Left renal cortex interstitium (tissue), 4 donors: ENCODE data around the gene ITPKB. TPM values are rescaled to one million over a fixed set of nuclear protein-coding genes. Genes with fewer than 3 reads are reported as not detected.

Experiments used
- DNase-seq, 4 donors: peaks; one replicate each; pipeline ENCODE4 v3.0.0-alpha.2; 2013; ENCODE audit warnings: low read depth in 4 of 4, low spot score in 2 of 4, missing footprints in 1 of 4
- polyA plus RNA-seq, 4 donors: library from polyadenylated mRNA; unstranded; fragments of 120-200 nt; gene quantifications; one replicate each; pipeline ENCODE4 v1.2.1, GENCODE V29; 2013; ENCODE audit not compliant: insufficient read length in 4 of 4

Gene ITPKB
- polyA plus RNA-seq, 4 donors, result 22.4 to 28.6 (median 25.4) TPM

- DNase-seq, result no peak
Observed at GRCh38 chr1:226672339-226672762, 66.7 kb downstream of the ITPKB start.

- DNase-seq, result no peak
Observed at GRCh38 chr1:226671277-226671676, 67.8 kb downstream of the ITPKB start.

- no peak for DNase-seq
Observed at GRCh38 chr1:226670073-226670472, 69.0 kb downstream of the ITPKB start.

- no peak for DNase-seq
Observed at GRCh38 chr1:226668173-226668560, 70.9 kb downstream of the ITPKB start.

GRCh38 chr1:226666692-226667091 is 72.4 kb downstream of the ITPKB start:
- no peak for DNase-seq

- DNase-seq, result no peak
Observed at GRCh38 chr1:226666164-226666506, 72.9 kb downstream of the ITPKB start.

- DNase-seq, result no peak
Observed at GRCh38 chr1:226665505-226666163, 73.4 kb downstream of the ITPKB start.

- no peak for DNase-seq
Observed at GRCh38 chr1:226664413-226665101, 74.5 kb downstream of the ITPKB start.

GRCh38 chr1:226663327-226663704 is 75.8 kb downstream of the ITPKB start:
- DNase-seq, result no peak

GRCh38 chr1:226662642-226663326 is 76.3 kb downstream of the ITPKB start:
- no peak for DNase-seq

GRCh38 chr1:226661965-226662364 is 77.1 kb downstream of the ITPKB start:
- no peak for DNase-seq

- DNase-seq, result no peak
Observed at GRCh38 chr1:226661271-226661670, 77.8 kb downstream of the ITPKB start.

- DNase-seq, result no peak
Observed at GRCh38 chr1:226660410-226661182, 78.5 kb downstream of the ITPKB start.

GRCh38 chr1:226659641-226660040 is 79.4 kb downstream of the ITPKB start:
- DNase-seq, result no peak

GRCh38 chr1:226659136-226659535 is 79.9 kb downstream of the ITPKB start:
- no peak for DNase-seq

GRCh38 chr1:226658546-226659125 is 80.4 kb downstream of the ITPKB start:
- no peak for DNase-seq

GRCh38 chr1:226657895-226658545 is 81.1 kb downstream of the ITPKB start:
- DNase-seq, result no peak

GRCh38 chr1:226656601-226657277 is 82.3 kb downstream of the ITPKB start:
- DNase-seq, result no peak

GRCh38 chr1:226656201-226656600 is 82.9 kb downstream of the ITPKB start:
- DNase-seq, result no peak
